Measurements from ENCODE around the gene PLEKHM1. TPM values are rescaled to one million over a fixed set of nuclear protein-coding genes. Genes with fewer than 3 reads are reported as not detected.

Gene PLEKHM1
- total RNA-seq, 1 donor from 2014 or later, result 62.4 TPM

DNA sequence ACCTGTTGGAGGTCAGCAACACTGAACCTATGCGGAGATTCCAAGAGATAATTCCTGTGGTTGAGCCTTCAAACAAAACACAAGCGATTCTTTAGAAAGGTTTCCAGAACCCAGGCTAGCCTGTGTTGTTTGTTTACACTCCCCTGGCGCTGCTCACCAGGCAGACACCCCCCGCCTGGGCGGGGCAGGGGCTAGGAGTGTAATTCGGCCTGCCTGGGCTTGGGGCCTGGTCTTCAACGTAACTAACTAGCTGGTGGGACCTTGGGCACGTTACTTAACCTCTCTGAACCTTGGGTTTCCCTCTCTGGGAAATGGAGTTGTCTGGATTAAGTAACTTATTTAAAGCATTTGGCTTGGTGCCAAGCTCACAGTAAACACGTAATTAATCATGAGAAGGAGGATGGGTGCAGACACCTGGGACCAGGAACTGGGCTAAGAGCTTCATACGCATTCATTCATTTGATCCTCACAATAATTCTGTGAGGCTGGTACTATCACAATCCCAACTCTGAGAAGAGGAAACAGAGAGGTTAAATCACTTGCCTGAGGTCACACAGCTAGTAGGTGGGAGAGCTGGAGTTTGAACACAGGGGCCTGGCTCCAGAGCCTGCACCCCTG, 50.3 kb downstream of the PLEKHM1 start:
- ATAC-seq (ENCODE audit: low read depth) (no peak), DNase-seq (no peak)
- Mint-ChIP-seq H3K36me3 (ENCODE audit: low read depth) (peaks cover 46% of the 10 kb centered on the region), H3K27ac (no peak overlapping the region), H3K27me3 (no peaks in the 10 kb centered on the region), H3K4me3 (no peak overlapping the region), H3K9me3 (no peaks in the 10 kb centered on the region), H3K4me1 (peaks cover 13% of the 10 kb centered on the region)
- TF ChIP-seq CTCF (IDR thresholded peaks at IDR 0.05), result no peak
- intact Hi-C loops (cut with micrococcal nuclease), result no loop called here
- ChIA-PET POLR2A (no interaction called here), CTCF (no interaction called here)

GRCh38 chr17:45438931-45439610, 51.5 kb downstream of the PLEKHM1 start:
- ATAC-seq (ENCODE audit: low read depth) (no peak), DNase-seq (no peak)
- no peak for TF ChIP-seq CTCF (IDR thresholded peaks at IDR 0.05)
- no peaks in the 10 kb centered on the region for H3K9me3 Mint-ChIP-seq
- peaks cover 38% of the 10 kb centered on the region for H3K36me3 Mint-ChIP-seq (ENCODE audit: low read depth)
- H3K4me3 Mint-ChIP-seq, result no peak overlapping the region
- peaks cover 13% of the 10 kb centered on the region for H3K4me1 Mint-ChIP-seq
- ChIA-PET CTCF (no interaction called here), POLR2A (no interaction called here)
- intact Hi-C loops (cut with micrococcal nuclease), result no loop called here
- no peak overlapping the region for H3K27ac Mint-ChIP-seq
- H3K27me3 Mint-ChIP-seq, result no peaks in the 10 kb centered on the region

DNA sequence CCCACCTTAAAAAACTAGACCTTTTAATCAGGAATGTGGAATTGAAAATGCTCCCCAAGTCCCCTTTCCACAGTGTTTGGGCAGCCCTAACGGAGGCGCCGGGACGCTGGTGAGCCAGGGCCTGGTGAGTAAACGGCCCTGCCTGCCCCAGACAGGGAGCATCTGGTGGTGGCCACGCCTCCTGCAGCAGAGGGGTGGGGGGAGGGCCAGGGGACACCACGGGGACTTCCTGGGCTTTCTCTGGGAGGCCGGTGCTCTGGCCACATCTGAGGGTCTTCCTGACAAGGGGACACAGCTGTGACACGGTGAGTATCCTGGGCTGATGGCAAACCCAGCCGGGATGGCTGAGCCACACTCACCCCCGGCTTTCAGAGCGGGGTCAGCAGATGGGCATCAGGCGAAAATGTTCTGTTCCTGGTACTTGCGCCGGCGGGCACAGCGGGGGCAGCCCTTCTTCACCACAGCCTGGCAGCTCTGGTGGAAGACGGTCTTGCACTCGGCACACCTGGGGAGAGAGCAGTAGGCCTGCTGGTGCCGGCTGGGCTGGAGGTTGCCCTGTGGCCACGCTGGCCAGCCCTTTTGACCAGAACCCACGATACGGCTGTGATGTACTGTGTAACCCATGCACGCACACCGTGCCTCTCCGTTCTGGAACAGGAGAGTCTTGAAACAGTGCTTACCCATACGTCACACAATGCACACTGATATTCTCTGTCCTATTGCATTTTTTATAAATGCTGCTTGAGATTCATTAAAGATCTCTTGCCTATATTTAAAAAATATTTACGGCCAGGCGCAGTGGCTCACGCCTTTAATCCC, 52.8 kb downstream of the PLEKHM1 start:
- no peak overlapping the region for H3K27ac Mint-ChIP-seq
- H3K4me3 Mint-ChIP-seq, result no peak overlapping the region
- no peaks in the 10 kb centered on the region for H3K27me3 Mint-ChIP-seq
- intact Hi-C loops (cut with micrococcal nuclease), result no loop called here
- ChIA-PET POLR2A (no interaction called here), CTCF (no interaction called here)
- H3K9me3 Mint-ChIP-seq, result no peaks in the 10 kb centered on the region
- DNase-seq, result no peak
- no peak for TF ChIP-seq CTCF (IDR thresholded peaks at IDR 0.05)
- peaks cover 38% of the 10 kb centered on the region for H3K36me3 Mint-ChIP-seq (ENCODE audit: low read depth)
- ATAC-seq (ENCODE audit: low read depth), result no peak
- peaks cover 16% of the 10 kb centered on the region for H3K4me1 Mint-ChIP-seq

GRCh38 chr17:45436625-45437464, 53.7 kb downstream of the PLEKHM1 start:
- H3K36me3 Mint-ChIP-seq (ENCODE audit: low read depth), result peaks cover 38% of the 10 kb centered on the region
- H3K27ac Mint-ChIP-seq, result no peak overlapping the region
- intact Hi-C loops (cut with micrococcal nuclease), result no loop called here
- no peak overlapping the region for H3K4me3 Mint-ChIP-seq
- ATAC-seq (ENCODE audit: low read depth) (no peak), DNase-seq (no peak)
- no peaks in the 10 kb centered on the region for H3K27me3 Mint-ChIP-seq
- no peaks in the 10 kb centered on the region for H3K9me3 Mint-ChIP-seq
- H3K4me1 Mint-ChIP-seq, result peaks cover 19% of the 10 kb centered on the region
- no peak for TF ChIP-seq CTCF (IDR thresholded peaks at IDR 0.05)
- ChIA-PET CTCF (no interaction called here), POLR2A (no interaction called here)
